K562 (cell line): ENCODE results near the gene IL27RA.

ENCODE experiments used
- CC2D1A ChIP-seq: fragments of 450-650 bp; IDR thresholded peaks from 2 replicates; pipeline ENCODE4 v1.6.1; 2017; ENCODE audit warnings: mild to moderate bottlenecking
- CREB3 ChIP-seq: fragments of 450-650 bp; conservative IDR thresholded peaks from 2 replicates; pipeline ENCODE4 v1.6.1; 2016; ENCODE audit warnings: missing genetic modification characterization, low read depth, mild to moderate bottlenecking, missing compliant biosample characterization, moderate library complexity
- FOXP1 ChIP-seq: sonication (generic); formaldehyde crosslinking; IDR thresholded peaks from 2 replicates; pipeline ENCODE4 v1.8.0; 2022; ENCODE audit warnings: mild to moderate bottlenecking, missing genetic modification reagents
- IRF2 ChIP-seq: sonication (generic); formaldehyde crosslinking; IDR thresholded peaks from 2 replicates; pipeline ENCODE4 v1.8.1; 2022; ENCODE audit warnings: mild to moderate bottlenecking, missing genetic modification reagents
- KLF16 ChIP-seq: IDR thresholded peaks from 2 replicates; pipeline ENCODE4 v1.6.1; 2016; ENCODE audit warnings: antibody characterized with exemption

GRCh38 chr19:14000691-14001375 is 30.7 kb upstream of the IL27RA start:
- TF ChIP-seq CC2D1A (no peak), CREB3 (tag) (no peak), KLF16 (no peak), FOXP1 (CRISPR knock-in tag) (no peak), IRF2 (CRISPR knock-in tag) (no peak)
